Stimulated activated naive CD8-positive, alpha-beta T cell treated with anti-CD3 and anti-CD28 coated beads, Interleukin-15, Interleukin-2, amounts not matched to agents 100 ng/mL and 50 ng/mL, for 24 hours (primary cell): ENCODE results near the gene IDH3A.
"Not testable (repeated sequence)": the region's sequence is repeated elsewhere in the genome, so short reads cannot be mapped to it uniquely, and the experiment has no call there.

ENCODE experiments used
- H3K27ac Mint-ChIP-seq: one replicate; pipeline ENCODE4 v1.8.0; 2021; ENCODE audit warnings: mild to moderate bottlenecking, mixed read lengths
- H3K27me3 Mint-ChIP-seq: one replicate; pipeline ENCODE4 v1.8.0; 2021; ENCODE audit warnings: mixed read lengths
- H3K36me3 Mint-ChIP-seq: one replicate; pipeline ENCODE4 v1.8.0; 2021; ENCODE audit warnings: low read depth, mixed read lengths
- H3K4me1 Mint-ChIP-seq: one replicate; pipeline ENCODE4 v1.8.0; 2021; ENCODE audit warnings: low read depth, mixed read lengths
- H3K4me3 Mint-ChIP-seq: one replicate; pipeline ENCODE4 v1.8.0; 2021; ENCODE audit warnings: mild to moderate bottlenecking, mixed read lengths
- H3K9me3 Mint-ChIP-seq: one replicate; pipeline ENCODE4 v1.8.0; 2021; ENCODE audit warnings: mixed read lengths

Gene IDH3A

DNA sequence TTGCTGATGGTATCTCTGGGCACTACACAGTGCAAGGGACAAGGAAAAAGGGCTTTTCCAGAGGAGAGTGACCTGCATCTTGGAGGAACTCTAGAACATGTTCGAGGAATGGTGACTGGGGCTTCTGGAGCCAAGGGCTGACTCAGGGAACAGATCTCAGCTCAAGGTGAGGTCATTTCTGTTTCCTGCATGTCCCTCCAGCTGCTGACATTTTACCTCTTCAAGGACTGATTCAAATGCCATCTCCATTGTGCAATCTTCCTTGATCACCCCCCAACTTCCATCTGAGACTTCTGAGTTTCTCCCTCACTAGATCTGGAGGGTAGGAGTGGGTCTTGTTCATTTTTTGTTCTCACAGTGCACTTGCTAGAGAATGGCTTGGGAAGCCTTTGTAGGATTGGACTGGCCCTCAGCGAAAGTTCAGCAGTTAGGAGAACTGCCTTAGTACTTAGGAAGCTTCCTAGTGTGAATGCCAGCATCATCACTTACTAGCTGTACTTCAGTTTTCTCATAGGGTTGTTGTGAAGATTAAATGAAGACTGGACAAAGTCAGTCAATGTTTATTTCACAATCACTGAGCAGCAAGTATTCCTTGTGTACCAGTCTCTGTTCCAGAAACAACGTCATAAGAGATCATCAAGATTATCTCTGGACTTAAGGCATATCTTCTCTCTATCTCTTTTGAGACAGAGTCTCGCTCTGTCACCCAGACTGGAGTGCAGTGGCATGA is 2.6 kb upstream of the IDH3A start:
- H3K36me3 Mint-ChIP-seq: peaks cover 7% of the 10 kb centered on the region
- no peak overlapping the region for H3K27ac Mint-ChIP-seq
- H3K4me1 Mint-ChIP-seq: peaks cover 31% of the 10 kb centered on the region
- no peak overlapping the region for H3K4me3 Mint-ChIP-seq
- no peaks in the 10 kb centered on the region for H3K27me3 Mint-ChIP-seq
- H3K9me3 Mint-ChIP-seq: no peaks in the 10 kb centered on the region

DNA sequence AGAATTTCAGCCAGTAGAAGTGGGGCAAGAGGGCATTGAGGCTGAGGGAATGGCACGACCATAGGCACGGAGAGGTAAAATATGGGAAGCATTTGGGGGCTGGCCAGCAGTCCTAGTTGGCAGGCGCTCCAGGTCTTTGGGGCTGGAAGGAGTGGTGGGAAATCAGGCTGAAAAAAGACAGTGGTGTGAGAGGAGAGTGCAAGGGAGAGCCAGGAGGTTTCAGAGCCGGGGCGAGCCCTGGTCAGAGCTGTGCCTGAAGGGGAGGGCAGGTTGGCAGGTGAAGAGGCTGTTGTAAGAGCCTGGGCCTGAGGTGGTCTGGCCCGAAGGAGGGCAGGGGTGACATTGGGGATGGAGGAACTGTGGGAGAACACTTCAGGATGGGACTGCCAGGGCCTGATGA is 1.6 kb upstream of the IDH3A start:
- no peaks in the 10 kb centered on the region for H3K9me3 Mint-ChIP-seq
- peaks cover 9% of the 10 kb centered on the region for H3K36me3 Mint-ChIP-seq
- no peak overlapping the region for H3K27ac Mint-ChIP-seq
- peak overlapping the region; percentile 62 for H3K4me3 Mint-ChIP-seq
- no peaks in the 10 kb centered on the region for H3K27me3 Mint-ChIP-seq
- peaks cover 34% of the 10 kb centered on the region for H3K4me1 Mint-ChIP-seq

DNA sequence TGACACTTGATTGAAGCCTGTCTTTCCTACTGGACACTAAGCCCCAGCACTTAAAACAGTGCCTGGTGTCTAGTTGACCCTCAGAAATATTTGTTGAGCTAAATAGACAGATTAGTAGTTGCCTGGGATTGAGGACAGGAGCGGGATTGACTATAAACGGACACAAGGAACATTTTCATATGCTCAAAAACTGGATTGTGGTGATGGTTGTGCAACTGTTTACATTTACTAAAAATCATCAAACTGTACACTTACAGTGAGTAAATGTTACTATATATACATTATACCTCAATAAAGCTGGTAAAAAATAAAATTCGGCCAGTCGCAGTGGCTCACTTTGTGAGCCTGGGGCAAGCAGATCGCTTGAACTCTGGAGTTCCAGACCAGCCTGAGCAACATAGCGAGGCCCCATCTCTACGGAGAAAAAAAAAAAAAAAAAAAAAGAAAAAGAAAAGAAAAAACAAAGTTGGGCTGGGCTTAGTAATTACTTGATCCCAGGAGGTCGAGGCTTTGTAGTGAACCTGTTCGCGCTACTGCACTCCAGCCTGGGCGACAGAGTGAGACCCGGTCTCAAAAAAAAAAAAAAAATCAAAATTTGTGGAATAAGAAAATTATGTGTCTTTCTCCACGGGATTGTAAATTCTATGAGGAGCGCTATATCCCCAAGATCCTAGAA is 632 bp upstream of the IDH3A start:
- H3K4me3 Mint-ChIP-seq: peak overlapping the region; percentile 96
- peaks cover 43% of the 10 kb centered on the region for H3K4me1 Mint-ChIP-seq
- H3K27me3 Mint-ChIP-seq: no peaks in the 10 kb centered on the region
- H3K36me3 Mint-ChIP-seq: peaks cover 19% of the 10 kb centered on the region
- peak overlapping the region; percentile 96 for H3K27ac Mint-ChIP-seq
- H3K9me3 Mint-ChIP-seq: no peaks in the 10 kb centered on the region

DNA sequence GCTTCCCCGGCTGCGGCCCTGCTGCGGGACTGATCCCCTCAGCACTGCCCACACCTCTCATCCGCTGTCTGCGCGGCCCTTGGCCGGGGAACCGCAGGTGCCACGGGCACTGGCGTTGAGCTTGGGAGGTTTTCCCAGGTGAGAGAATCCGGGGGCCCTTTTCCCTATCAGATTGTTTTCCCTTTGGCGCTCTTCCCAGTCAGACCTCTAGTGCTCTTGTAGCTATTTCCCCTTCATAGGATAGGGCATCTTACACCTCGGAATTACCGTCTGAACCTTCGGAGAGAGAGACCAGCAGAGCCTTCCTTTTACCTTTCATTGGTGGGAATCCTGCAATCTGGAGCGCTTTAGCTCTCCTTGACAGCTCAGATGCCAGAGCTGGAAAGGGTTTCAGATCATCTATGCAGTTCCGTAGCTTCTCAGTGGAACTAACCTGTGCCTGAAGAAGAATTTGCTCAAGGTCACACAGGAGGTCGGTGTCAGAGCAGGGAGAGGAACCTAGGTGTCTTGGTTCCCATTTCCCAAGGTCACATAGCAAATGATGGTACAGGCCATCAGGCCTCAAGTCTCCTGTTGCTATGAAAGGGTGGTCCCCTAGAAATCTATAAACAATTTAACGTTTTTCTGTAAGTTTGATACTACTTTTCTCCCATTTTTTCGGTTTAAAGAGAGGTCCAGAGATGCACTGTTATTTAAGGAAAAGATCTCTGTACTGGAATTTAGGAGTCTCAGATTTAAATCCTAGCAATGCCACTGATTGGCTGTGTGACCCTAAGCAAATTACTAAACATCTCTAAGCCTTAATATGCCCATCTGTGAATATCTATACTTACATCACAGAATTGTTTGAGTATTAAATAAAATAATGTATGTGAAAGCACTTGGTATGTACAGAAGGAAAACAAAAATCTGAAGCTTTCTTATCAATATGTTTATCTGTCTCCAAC is 916 bp downstream of the IDH3A start:
- Mint-ChIP-seq H3K27me3 (no peaks in the 10 kb centered on the region), H3K9me3 (no peaks in the 10 kb centered on the region), H3K4me3 (peak overlapping the region; percentile 98), H3K4me1 (peaks cover 43% of the 10 kb centered on the region), H3K36me3 (peaks cover 19% of the 10 kb centered on the region), H3K27ac (peak overlapping the region; percentile 86)

DNA sequence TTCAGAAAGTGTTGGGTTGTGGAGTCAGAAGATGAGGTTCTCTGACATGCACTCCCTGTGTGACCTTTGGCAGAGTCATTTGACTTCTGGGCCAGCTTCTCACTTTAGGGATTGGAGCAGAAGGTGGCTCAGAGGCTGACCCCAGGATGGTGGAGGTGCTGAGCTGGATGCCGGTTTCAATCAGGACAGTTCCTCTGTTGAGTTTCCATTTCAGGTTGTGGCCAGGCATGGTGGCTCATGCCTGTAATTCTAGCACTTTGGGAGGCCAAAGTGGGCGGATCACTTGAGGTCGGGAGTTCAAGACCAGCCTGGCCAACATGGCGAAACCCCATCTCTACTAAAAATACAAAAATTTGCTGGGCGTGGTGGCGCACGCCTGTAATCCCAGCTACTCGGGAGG is 1.9 kb downstream of the IDH3A start:
- peak overlapping the region; percentile 12 for H3K27ac Mint-ChIP-seq

DNA sequence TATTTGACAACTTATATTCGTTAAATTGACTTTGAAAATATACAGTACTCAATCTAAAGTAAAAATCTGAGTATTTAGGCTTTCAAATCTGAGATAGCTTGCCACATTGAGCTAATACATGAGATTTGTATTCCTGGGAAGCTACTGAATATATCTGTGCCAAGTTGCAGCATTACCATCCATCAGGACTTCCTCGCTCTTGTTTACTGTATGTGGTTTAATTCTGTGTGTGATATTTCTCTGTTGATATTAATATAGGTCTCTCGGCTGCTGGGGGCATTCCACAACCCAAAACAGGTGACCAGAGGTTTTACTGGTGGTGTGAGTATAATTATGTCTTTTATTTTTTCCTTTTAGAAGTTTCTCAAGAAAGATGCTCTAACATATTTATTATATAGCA is 5.8 kb downstream of the IDH3A start:
- H3K27me3 Mint-ChIP-seq: no peaks in the 10 kb centered on the region
- H3K27ac Mint-ChIP-seq: no peak overlapping the region
- H3K9me3 Mint-ChIP-seq: no peaks in the 10 kb centered on the region
- no peak overlapping the region for H3K4me3 Mint-ChIP-seq
- peaks cover 26% of the 10 kb centered on the region for H3K4me1 Mint-ChIP-seq
- H3K36me3 Mint-ChIP-seq: peaks cover 46% of the 10 kb centered on the region

More for the DNA sequence above, 1.9 kb downstream of the IDH3A start:
- H3K27me3 Mint-ChIP-seq, H3K9me3 Mint-ChIP-seq: not testable (repeated sequence)
- peaks cover 43% of the 10 kb centered on the region for H3K4me1 Mint-ChIP-seq
- peaks cover 24% of the 10 kb centered on the region for H3K36me3 Mint-ChIP-seq
- H3K4me3 Mint-ChIP-seq: peak overlapping the region; percentile 98

DNA sequence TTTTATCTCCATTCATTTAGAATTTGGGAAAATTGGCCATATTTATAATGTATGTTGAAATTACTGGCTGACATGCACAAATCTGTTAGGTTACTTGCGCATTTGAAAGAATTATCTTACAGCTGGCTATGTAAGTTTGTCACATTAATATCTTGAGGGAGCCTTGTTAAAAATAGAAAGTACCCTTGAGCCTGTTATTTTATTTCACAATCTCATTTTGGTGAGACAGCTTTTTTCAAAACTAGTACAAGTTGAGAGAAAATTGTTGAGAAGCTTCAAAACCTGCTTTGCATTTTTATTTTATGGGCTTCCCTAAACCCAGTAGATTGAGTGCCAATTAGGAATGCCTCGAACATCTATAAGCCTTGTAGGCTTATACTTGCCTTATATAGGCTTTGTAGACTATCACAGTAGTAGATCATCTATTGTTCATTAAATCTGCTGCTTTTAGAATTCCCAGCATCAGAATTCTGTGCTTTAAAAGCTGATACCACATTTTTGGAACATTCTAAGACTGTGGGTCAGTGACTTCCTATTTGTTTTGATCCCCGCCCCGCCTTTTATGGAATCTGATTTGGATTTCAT is 6.3 kb downstream of the IDH3A start:
- no peak overlapping the region for H3K27ac Mint-ChIP-seq
- H3K9me3 Mint-ChIP-seq: no peaks in the 10 kb centered on the region
- H3K36me3 Mint-ChIP-seq: peaks cover 46% of the 10 kb centered on the region
- peaks cover 21% of the 10 kb centered on the region for H3K4me1 Mint-ChIP-seq
- H3K4me3 Mint-ChIP-seq: no peak overlapping the region
- no peaks in the 10 kb centered on the region for H3K27me3 Mint-ChIP-seq

DNA sequence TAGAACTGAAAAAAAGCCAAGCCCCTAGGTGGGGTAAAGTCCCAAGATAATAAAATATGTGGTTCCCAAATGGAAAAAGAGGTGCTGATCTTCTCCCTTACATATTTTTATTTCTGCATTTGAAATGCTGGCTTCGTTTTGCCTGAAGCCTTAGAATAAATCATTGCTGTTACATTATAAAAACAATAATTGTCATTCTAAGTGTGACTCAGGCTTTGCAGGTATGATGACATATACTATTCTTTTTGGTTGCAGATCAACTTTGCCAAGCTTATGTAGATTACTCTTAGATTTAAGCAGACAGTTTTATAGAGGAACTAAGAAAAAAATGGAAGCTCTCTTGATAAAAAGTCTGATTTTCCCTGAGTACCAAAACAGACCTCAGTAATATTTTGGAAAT is 7.5 kb downstream of the IDH3A start:
- H3K9me3 Mint-ChIP-seq: no peaks in the 10 kb centered on the region
- peaks cover 14% of the 10 kb centered on the region for H3K4me1 Mint-ChIP-seq
- no peak overlapping the region for H3K4me3 Mint-ChIP-seq
- H3K27me3 Mint-ChIP-seq: no peaks in the 10 kb centered on the region
- no peak overlapping the region for H3K27ac Mint-ChIP-seq
- peaks cover 47% of the 10 kb centered on the region for H3K36me3 Mint-ChIP-seq

DNA sequence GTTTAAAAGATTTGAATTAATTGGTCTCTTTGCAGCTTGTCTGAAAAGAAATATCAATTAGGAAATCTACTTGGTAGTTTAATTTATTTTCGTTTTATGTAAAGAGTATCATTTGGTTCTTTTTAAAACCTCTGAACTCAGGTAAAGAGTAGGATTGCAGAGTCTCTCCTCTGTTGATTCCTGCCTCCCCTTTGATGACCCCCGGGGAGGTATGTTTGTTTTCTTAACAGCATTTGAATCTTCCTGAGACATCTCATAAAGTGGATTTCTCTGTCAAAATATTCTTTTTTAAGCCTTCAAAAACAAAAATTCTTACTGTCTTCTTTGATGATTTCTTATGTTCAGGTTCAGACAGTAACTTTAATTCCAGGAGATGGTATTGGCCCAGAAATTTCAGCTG is 8.0 kb downstream of the IDH3A start:
- H3K27me3 Mint-ChIP-seq: no peaks in the 10 kb centered on the region
- no peaks in the 10 kb centered on the region for H3K9me3 Mint-ChIP-seq
- H3K4me1 Mint-ChIP-seq: peaks cover 19% of the 10 kb centered on the region
- H3K36me3 Mint-ChIP-seq: peaks cover 53% of the 10 kb centered on the region
- no peak overlapping the region for H3K4me3 Mint-ChIP-seq
- H3K27ac Mint-ChIP-seq: no peak overlapping the region

DNA sequence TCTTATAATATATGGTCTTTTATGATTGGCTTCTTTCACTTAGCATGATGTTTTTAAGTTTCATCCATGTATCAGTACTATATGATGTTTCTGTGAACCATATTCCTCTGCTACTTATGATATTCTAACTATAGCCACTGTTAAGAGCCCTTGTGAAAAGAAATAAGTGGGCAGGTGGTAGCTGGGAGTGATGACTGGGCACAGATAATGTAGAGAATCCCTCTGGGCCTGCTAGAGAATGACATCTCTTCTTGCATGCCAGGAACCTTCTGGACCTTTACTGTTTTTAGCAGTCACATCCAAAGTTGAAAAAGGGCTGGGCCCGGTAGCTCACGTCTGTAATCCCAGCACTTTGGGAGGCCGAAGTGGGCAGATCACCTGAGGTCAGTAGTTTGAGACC is 10.2 kb downstream of the IDH3A start:
- Mint-ChIP-seq H3K4me3 (no peak overlapping the region), H3K4me1 (peaks cover 9% of the 10 kb centered on the region), H3K27me3 (no peaks in the 10 kb centered on the region), H3K27ac (no peak overlapping the region), H3K9me3 (no peaks in the 10 kb centered on the region), H3K36me3 (peaks cover 57% of the 10 kb centered on the region)

DNA sequence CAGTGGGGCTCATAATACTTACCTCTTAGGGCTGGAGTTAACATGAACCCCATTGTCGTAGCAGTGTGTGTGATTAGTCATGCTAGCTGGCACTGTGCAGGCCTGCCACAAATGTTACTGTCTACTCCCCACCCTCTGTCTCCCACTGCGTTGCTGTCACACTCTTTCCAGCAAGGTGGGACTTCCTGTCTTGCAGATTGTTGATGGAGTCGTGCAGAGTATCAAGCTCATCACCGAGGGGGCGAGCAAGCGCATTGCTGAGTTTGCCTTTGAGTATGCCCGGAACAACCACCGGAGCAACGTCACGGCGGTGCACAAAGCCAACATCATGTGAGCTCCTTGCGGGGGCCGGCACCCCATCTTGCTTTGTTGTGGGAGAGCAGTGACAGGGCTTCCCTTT is 12.9 kb downstream of the IDH3A start:
- H3K9me3 Mint-ChIP-seq: no peaks in the 10 kb centered on the region
- no peaks in the 10 kb centered on the region for H3K27me3 Mint-ChIP-seq
- H3K4me1 Mint-ChIP-seq: peaks cover 17% of the 10 kb centered on the region
- peak overlapping the region; percentile 17 for H3K4me3 Mint-ChIP-seq
- peak overlapping the region; percentile 36 for H3K27ac Mint-ChIP-seq
- peaks cover 69% of the 10 kb centered on the region for H3K36me3 Mint-ChIP-seq

DNA sequence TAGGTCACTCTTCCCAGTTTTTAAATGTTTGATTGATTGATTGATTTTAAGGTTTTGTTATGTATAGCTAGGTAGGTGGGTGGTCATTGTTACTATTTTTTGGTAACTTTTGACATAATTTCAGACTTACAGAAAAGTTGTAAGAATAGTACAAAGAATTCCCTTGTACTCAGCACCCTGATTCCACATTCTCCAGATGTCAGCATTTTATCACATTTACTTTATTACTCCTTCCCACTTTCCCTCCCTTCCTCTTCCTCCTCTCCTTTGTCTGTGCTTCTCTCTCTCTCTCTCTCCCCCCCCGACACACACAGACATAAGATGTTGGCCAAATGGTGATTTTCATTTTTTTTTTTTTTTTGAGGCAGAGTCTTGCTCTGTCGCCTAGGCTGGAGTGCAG is 14.8 kb downstream of the IDH3A start:
- Mint-ChIP-seq H3K9me3 (no peaks in the 10 kb centered on the region), H3K36me3 (peaks cover 73% of the 10 kb centered on the region), H3K4me3 (no peak overlapping the region), H3K27me3 (no peaks in the 10 kb centered on the region), H3K27ac (peak overlapping the region; percentile 9), H3K4me1 (peaks cover 32% of the 10 kb centered on the region)

DNA sequence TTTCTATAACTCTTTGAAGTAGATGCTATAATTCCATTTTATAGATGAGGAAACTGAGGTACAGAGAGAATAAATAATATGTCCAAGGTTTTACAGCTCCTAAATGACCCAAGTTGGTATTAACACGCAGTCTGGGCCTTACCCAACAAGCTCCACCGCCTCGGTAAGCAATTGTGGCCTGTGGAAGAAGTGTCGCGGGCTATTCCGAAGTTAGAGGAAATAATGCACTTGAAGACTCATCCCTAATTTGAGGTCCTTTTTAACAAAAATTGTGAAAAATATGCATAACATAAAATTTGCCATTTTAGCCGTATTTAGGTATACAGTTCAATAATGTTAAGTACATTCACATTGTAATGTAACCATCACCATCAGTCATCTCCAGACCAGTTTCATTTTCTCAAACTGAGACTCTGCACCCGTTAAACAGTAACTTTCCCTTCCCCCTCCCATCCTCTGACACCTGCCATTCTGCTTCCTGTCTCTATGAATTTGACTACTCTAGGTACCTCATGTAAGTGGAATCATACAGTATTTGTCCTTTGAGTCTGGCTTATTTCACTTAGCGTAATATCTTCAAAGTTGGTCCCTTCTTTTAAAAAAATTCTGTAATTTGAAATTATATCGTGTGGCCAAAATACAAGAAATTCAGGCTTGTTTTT is 18.2 kb downstream of the IDH3A start:
- no peaks in the 10 kb centered on the region for H3K27me3 Mint-ChIP-seq
- peak overlapping the region; percentile 24 for H3K4me3 Mint-ChIP-seq
- H3K9me3 Mint-ChIP-seq: no peaks in the 10 kb centered on the region
- peaks cover 34% of the 10 kb centered on the region for H3K4me1 Mint-ChIP-seq
- peak overlapping the region; percentile 30 for H3K27ac Mint-ChIP-seq
- H3K36me3 Mint-ChIP-seq: peaks cover 83% of the 10 kb centered on the region

DNA sequence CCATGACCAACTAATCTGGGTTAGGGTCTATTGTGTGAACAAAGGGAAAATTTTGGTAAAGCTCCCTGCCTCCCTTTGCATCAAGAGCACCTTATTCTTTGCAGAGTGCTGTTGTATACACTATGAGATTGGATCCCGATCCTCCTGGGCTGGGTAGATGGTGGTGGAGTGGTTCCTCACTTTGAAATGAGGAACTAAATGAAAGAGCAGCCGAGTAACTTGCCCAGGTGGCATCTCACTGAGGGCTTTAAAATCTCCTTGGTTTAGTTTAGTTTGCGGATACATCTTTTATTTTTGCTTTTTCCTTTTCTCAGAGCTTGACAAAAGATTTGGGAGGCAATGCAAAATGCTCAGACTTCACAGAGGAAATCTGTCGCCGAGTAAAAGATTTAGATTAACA is 19.4 kb downstream of the IDH3A start:
- peaks cover 86% of the 10 kb centered on the region for H3K36me3 Mint-ChIP-seq
- H3K4me1 Mint-ChIP-seq: peaks cover 42% of the 10 kb centered on the region
- no peak overlapping the region for H3K4me3 Mint-ChIP-seq
- no peaks in the 10 kb centered on the region for H3K9me3 Mint-ChIP-seq
- no peaks in the 10 kb centered on the region for H3K27me3 Mint-ChIP-seq
- no peak overlapping the region for H3K27ac Mint-ChIP-seq
